Type B pancreatic cell (in vitro differentiated cells): Measurements from ENCODE around the gene SNPH. TPM values are rescaled to one million over a fixed set of nuclear protein-coding genes. Genes with fewer than 3 reads are reported as not detected.

Experiments
- DNase-seq: peaks from one replicate; pipeline ENCODE4 v3.0.0; 2021; ENCODE audit warnings: mixed read lengths; ENCODE audit not compliant: unreplicated experiment; ENCODE audit errors: extremely low spot score
- H3K27ac Mint-ChIP-seq: 2 replicates; pipeline ENCODE4 v1.8.0; 2021; ENCODE audit warnings: mild to moderate bottlenecking, mixed read lengths
- H3K27me3 Mint-ChIP-seq: 2 replicates; pipeline ENCODE4 v1.8.0; 2021; ENCODE audit warnings: mixed read lengths
- H3K36me3 Mint-ChIP-seq: 2 replicates; pipeline ENCODE4 v1.8.0; 2021; ENCODE audit warnings: mixed read lengths
- H3K4me1 Mint-ChIP-seq: one replicate; pipeline ENCODE4 v1.8.0; 2021; ENCODE audit warnings: mixed read lengths; ENCODE audit not compliant: unreplicated experiment
- H3K4me3 Mint-ChIP-seq: 2 replicates; pipeline ENCODE4 v1.8.0; 2021; ENCODE audit warnings: mild to moderate bottlenecking, mixed read lengths
- H3K9me3 Mint-ChIP-seq: 2 replicates; pipeline ENCODE4 v1.8.0; 2021; ENCODE audit warnings: mixed read lengths
- total RNA-seq: library from RNA; stranded (reverse); gene quantifications from 2 replicates; pipeline ENCODE4 v1.2.1, GENCODE V29; 2021; ENCODE audit warnings: low replicate concordance
- TF ChIP-seq, protein P1 (sequence below): fragments of 200-600 bp; sonication (generic); conservative IDR thresholded peaks from 2 replicates; pipeline ENCODE4 v1.5.0; 2021; ENCODE audit warnings: antibody characterized with exemption, mild to moderate bottlenecking

SNPH gene
- total RNA-seq, 1 donor from 2014 or later = 2.7 TPM

DNA sequence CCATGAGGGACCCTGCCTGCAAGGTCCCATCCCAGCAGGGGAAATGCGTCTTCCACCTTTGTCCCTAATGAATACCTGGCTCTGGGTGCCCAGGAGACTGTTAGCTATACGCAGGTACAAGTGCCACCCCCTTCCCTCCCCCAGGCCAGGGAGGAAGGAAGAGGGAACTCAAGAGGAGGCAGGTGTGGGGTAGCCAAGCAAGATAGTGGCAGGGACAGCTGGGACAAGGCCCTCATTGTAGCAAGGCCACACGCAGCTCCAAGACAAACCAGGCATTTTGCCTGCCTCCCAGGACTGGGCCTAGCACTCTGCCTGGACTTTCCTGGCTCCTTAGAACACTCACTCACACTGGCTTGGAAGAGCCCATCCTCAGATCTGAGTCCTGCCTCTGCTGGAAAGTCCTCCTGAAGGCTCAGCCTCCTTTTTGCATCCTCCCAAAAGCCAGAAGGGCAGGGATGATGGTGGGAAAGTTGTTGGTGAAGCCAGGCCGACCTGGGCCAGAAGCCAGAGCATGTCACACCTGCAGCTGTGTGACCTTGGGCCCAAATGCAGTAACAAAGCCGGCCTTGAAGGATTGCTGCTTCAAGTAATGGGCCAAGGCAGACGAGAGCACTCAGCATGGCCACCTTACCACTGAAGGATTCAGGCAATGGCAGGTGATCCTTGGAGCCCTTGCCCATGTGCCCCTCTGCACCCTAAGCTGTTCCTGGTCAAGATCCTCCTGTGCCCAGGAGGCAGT lies 27.7 kb downstream of the SNPH start:
- TF ChIP-seq, protein P1, sequence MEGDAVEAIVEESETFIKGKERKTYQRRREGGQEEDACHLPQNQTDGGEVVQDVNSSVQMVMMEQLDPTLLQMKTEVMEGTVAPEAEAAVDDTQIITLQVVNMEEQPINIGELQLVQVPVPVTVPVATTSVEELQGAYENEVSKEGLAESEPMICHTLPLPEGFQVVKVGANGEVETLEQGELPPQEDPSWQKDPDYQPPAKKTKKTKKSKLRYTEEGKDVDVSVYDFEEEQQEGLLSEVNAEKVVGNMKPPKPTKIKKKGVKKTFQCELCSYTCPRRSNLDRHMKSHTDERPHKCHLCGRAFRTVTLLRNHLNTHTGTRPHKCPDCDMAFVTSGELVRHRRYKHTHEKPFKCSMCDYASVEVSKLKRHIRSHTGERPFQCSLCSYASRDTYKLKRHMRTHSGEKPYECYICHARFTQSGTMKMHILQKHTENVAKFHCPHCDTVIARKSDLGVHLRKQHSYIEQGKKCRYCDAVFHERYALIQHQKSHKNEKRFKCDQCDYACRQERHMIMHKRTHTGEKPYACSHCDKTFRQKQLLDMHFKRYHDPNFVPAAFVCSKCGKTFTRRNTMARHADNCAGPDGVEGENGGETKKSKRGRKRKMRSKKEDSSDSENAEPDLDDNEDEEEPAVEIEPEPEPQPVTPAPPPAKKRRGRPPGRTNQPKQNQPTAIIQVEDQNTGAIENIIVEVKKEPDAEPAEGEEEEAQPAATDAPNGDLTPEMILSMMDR = no peak
- H3K4me3 Mint-ChIP-seq = no peak overlapping the region
- DNase-seq = no peak
- peaks cover 3% of the 10 kb centered on the region for H3K27me3 Mint-ChIP-seq
- H3K9me3 Mint-ChIP-seq = no peaks in the 10 kb centered on the region
- no peaks in the 10 kb centered on the region for H3K36me3 Mint-ChIP-seq
- H3K27ac Mint-ChIP-seq = no peak overlapping the region
- no peaks in the 10 kb centered on the region for H3K4me1 Mint-ChIP-seq

GRCh38 chr20:1294497-1294896 lies 28.4 kb downstream of the SNPH start:
- Mint-ChIP-seq H3K4me3 (no peak overlapping the region), H3K4me1 (no peaks in the 10 kb centered on the region), H3K36me3 (no peaks in the 10 kb centered on the region)

DNA sequence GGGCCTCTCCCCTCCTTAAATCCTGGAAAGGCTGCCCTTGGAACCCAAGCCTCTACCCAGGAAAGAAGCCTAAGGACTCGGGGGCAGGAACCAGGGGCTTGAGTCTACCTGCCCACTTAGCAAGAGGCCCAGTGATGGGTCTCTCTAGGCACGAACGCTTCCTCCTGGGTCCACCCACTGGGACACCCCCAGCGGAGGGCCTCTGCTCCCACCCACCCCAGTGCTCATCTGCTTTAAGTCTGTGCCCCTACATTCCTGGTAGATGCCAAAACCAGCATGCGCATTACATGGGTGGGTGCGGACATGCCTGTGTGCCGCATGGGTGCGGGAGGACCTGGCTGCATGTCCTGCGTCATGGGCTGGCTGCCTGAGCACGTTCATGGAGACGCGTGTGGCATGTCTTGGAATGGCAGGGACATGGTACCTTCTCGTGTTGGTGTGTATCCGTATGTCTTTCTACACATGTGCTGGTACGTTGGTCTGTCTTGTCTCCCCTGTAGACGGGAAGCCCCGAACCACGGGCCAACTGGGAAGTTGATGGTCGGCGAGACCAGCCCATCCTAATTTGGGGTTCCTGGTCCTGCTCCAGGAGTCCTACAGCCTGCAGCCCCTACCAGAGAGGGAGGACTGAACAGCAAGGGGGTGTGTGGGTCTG lies 29.3 kb downstream of the SNPH start:
- Mint-ChIP-seq H3K9me3 (no peaks in the 10 kb centered on the region), H3K27me3 (peaks cover 2% of the 10 kb centered on the region), H3K27ac (no peak overlapping the region), H3K36me3 (no peaks in the 10 kb centered on the region), H3K4me3 (no peak overlapping the region), H3K4me1 (no peaks in the 10 kb centered on the region)
- TF ChIP-seq, protein P1 = no peak
- no peak for DNase-seq

More at GRCh38 chr20:1294497-1294896, 28.4 kb downstream of the SNPH start:
- H3K27me3 Mint-ChIP-seq = peaks cover 3% of the 10 kb centered on the region
- H3K9me3 Mint-ChIP-seq = no peaks in the 10 kb centered on the region
- DNase-seq = no peak
- no peak overlapping the region for H3K27ac Mint-ChIP-seq
- TF ChIP-seq, protein P1 = no peak

- TF ChIP-seq, protein P1 = no peak
- Mint-ChIP-seq H3K4me3 (no peak overlapping the region), H3K36me3 (no peaks in the 10 kb centered on the region), H3K4me1 (no peaks in the 10 kb centered on the region), H3K9me3 (no peaks in the 10 kb centered on the region), H3K27me3 (no peaks in the 10 kb centered on the region), H3K27ac (no peak overlapping the region)
- DNase-seq = no peak
Measured at GRCh38 chr20:1296117-1296610, 30.1 kb downstream of the SNPH start.

GRCh38 chr20:1296922-1297321 lies 30.8 kb downstream of the SNPH start:
- H3K36me3 Mint-ChIP-seq = no peaks in the 10 kb centered on the region
- no peaks in the 10 kb centered on the region for H3K9me3 Mint-ChIP-seq
- no peak for DNase-seq
- H3K27ac Mint-ChIP-seq = no peak overlapping the region
- H3K27me3 Mint-ChIP-seq = no peaks in the 10 kb centered on the region
- no peak overlapping the region for H3K4me3 Mint-ChIP-seq
- TF ChIP-seq, protein P1 = no peak
- no peaks in the 10 kb centered on the region for H3K4me1 Mint-ChIP-seq
